HG03103 (cell line): ENCODE data around the gene LINGO1.

Source experiments
- ATAC-seq: cut with Tn5 transposase; IDR thresholded peaks from one replicate; pipeline ENCODE4 v1.9.1; 2021; ENCODE audit warnings: low read depth; ENCODE audit not compliant: unreplicated experiment

The LINGO1 gene

GRCh38 chr15:77658304-77658703 is 25.6 kb upstream of the LINGO1 start:
- no peak for ATAC-seq

GRCh38 chr15:77657634-77658238 is 25.0 kb upstream of the LINGO1 start:
- no peak for ATAC-seq

GRCh38 chr15:77656294-77656693 is 23.6 kb upstream of the LINGO1 start:
- ATAC-seq = no peak

GRCh38 chr15:77654975-77655374 is 22.3 kb upstream of the LINGO1 start:
- ATAC-seq = no peak

GRCh38 chr15:77653832-77654480 is 21.2 kb upstream of the LINGO1 start:
- ATAC-seq = no peak

GRCh38 chr15:77650265-77650664 is 17.6 kb upstream of the LINGO1 start:
- no peak for ATAC-seq

- ATAC-seq = no peak
Observed at GRCh38 chr15:77649610-77650009, 16.9 kb upstream of the LINGO1 start.

GRCh38 chr15:77649017-77649416 is 16.3 kb upstream of the LINGO1 start:
- no peak for ATAC-seq

- no peak for ATAC-seq
Observed at GRCh38 chr15:77647961-77648360, 15.2 kb upstream of the LINGO1 start.

- no peak for ATAC-seq
Observed at GRCh38 chr15:77646104-77646694, 13.5 kb upstream of the LINGO1 start.

- no peak for ATAC-seq
Observed at GRCh38 chr15:77645602-77646001, 12.9 kb upstream of the LINGO1 start.

- ATAC-seq = no peak
Observed at GRCh38 chr15:77644543-77645247, 12.0 kb upstream of the LINGO1 start.

GRCh38 chr15:77643764-77644163 is 11.1 kb upstream of the LINGO1 start:
- no peak for ATAC-seq

- ATAC-seq = no peak
Observed at GRCh38 chr15:77642793-77643430, 10.2 kb upstream of the LINGO1 start.

- ATAC-seq = no peak
Observed at GRCh38 chr15:77641999-77642398, 9.3 kb upstream of the LINGO1 start.

GRCh38 chr15:77640615-77641014 is 7.9 kb upstream of the LINGO1 start:
- ATAC-seq = no peak

- no peak for ATAC-seq
Observed at GRCh38 chr15:77639431-77639830, 6.7 kb upstream of the LINGO1 start.

GRCh38 chr15:77637851-77638692 is 5.4 kb upstream of the LINGO1 start:
- ATAC-seq = no peak

- ATAC-seq = no peak
Observed at GRCh38 chr15:77636209-77636608, 3.5 kb upstream of the LINGO1 start.

- ATAC-seq = no peak
Observed at GRCh38 chr15:77634266-77634962, 1.7 kb upstream of the LINGO1 start.
